ENCODE data around the gene FTCD. TPM values are rescaled to one million over a fixed set of nuclear protein-coding genes. Genes with fewer than 3 reads are reported as not detected.

Gene FTCD
- total and polyA plus RNA-seq, 2 of the 8 experiments (the other 6 are each of a cell fraction or from before 2014, with no cell fraction given), result 3.3 to 4.9 TPM

- no peak for TF ChIP-seq CHD7 (IDR thresholded peaks at IDR 0.05; ENCODE audit: insufficient replicate concordance, low read length)
- TF ChIP-seq PHF8 (conservative IDR thresholded peaks at IDR 0.05; ENCODE audit: low read depth, low read length), result no peak
- TF ChIP-seq BACH1 (IDR thresholded peaks at IDR 0.05; ENCODE audit: low read length), result no peak
- TF ChIP-seq BRCA1 (IDR thresholded peaks at IDR 0.05; ENCODE audit: low read depth, low read length), result no peak
- no peak for TF ChIP-seq KDM5A (IDR thresholded peaks at IDR 0.05; ENCODE audit: low read length)
- TF ChIP-seq KDM4A (IDR thresholded peaks at IDR 0.05; ENCODE audit: low read depth, low read length, severe bottlenecking), result no peak
- no peak for TF ChIP-seq FOSL1 (IDR thresholded peaks at IDR 0.05; ENCODE audit: insufficient read depth, low read depth, low read length)
- no peak for TF ChIP-seq TCF12 (IDR thresholded peaks at IDR 0.05; ENCODE audit: low read depth, low read length)
- TF ChIP-seq SRF (IDR thresholded peaks at IDR 0.05; ENCODE audit: low read depth, low read length), result no peak
- TF ChIP-seq MAFK (IDR thresholded peaks at IDR 0.05; ENCODE audit: low read depth, low read length), result no peak
Observed at GRCh38 chr21:46150073-46150472, 5.3 kb downstream of the FTCD start (continued).

All from H1 (cell line).